HG02571 (cell line): Measurements from ENCODE around the gene DDX25.
"Not testable (repeated sequence)": the region's sequence is repeated elsewhere in the genome, so short reads cannot be mapped to it uniquely, and the experiment has no call there.

ENCODE experiments used
- ATAC-seq: cut with Tn5 transposase; IDR thresholded peaks from one replicate; pipeline ENCODE4 v1.9.1; 2021; ENCODE audit warnings: mild to moderate bottlenecking, moderate library complexity; ENCODE audit not compliant: unreplicated experiment

The DDX25 gene

GRCh38 chr11:125903711-125904659 lies at the start of gene DDX25:
TSS of gene DDX25 (plus strand) at chr11:125904508. CDS start at chr11:125904518, 10 bp downstream.
- ATAC-seq = no peak

- not testable (repeated sequence) for ATAC-seq
Measured at GRCh38 chr11:125857670-125858069, 46.6 kb upstream of the DDX25 start.

GRCh38 chr11:125862786-125863185 lies 41.5 kb upstream of the DDX25 start:
- not testable (repeated sequence) for ATAC-seq

- not testable (repeated sequence) for ATAC-seq
Measured at GRCh38 chr11:125865354-125865753, 39.0 kb upstream of the DDX25 start.

- ATAC-seq = no peak
Measured at GRCh38 chr11:125869521-125869920, 34.8 kb upstream of the DDX25 start.

GRCh38 chr11:125871391-125872137 lies 32.7 kb upstream of the DDX25 start:
- ATAC-seq = no peak

- no peak for ATAC-seq
Measured at GRCh38 chr11:125872138-125872491, 32.2 kb upstream of the DDX25 start.

GRCh38 chr11:125873881-125874555 lies 30.3 kb upstream of the DDX25 start:
- no peak for ATAC-seq

GRCh38 chr11:125874556-125875124 lies 29.7 kb upstream of the DDX25 start:
- no peak for ATAC-seq

- no peak for ATAC-seq
Measured at GRCh38 chr11:125881291-125881690, 23.0 kb upstream of the DDX25 start.

- ATAC-seq = no peak
Measured at GRCh38 chr11:125883375-125883774, 20.9 kb upstream of the DDX25 start.

GRCh38 chr11:125886997-125887372 lies 17.3 kb upstream of the DDX25 start:
- ATAC-seq = peak; percentile 40

GRCh38 chr11:125887373-125888324 lies 16.7 kb upstream of the DDX25 start, which contains the start of gene HYLS1:
TSS of gene HYLS1 (plus strand) at chr11:125887668. CDS start at chr11:125899369, 11,701 bp downstream.
- peak; percentile 87 for ATAC-seq

GRCh38 chr11:125890447-125891100 lies 13.7 kb upstream of the DDX25 start:
- ATAC-seq = no peak

GRCh38 chr11:125892071-125892470 lies 12.2 kb upstream of the DDX25 start:
- no peak for ATAC-seq

- ATAC-seq = no peak
Measured at GRCh38 chr11:125892994-125893393, 11.3 kb upstream of the DDX25 start.

GRCh38 chr11:125901872-125902271 lies 2.4 kb upstream of the DDX25 start:
- no peak for ATAC-seq

- ATAC-seq = no peak
Measured at GRCh38 chr11:125902277-125902926, 1.9 kb upstream of the DDX25 start.
